Measurements from ENCODE around the gene MAPK10.

DNA sequence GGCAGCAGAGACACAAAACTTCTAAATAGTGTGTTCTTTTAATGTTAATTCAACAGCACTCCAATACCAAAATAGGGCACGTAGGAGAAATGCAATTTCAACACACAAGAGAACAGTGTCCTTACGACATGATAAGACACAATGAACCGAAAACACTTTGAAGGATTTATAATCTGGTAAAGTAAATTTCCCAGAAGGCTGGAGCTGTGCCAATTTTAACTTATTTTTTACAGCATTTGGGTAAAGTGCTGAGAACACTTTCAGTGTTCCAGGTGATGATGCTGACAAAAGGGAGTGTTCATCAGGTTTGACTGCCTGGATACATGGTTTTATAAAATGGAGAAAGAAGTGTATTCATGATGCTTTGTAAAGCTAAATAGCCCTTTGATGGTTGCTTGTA, 76.5 kb downstream of the MAPK10 start:
- no peak for TF ChIP-seq TAF1 (IDR thresholded peaks at IDR 0.05; ENCODE audit: borderline replicate concordance, low read depth, low read length)
- TF ChIP-seq POLR2AphosphoS5 (IDR thresholded peaks at IDR 0.05; ENCODE audit: low read depth, low read length) = no peak
- TF ChIP-seq POLR2A (IDR thresholded peaks at IDR 0.05; ENCODE audit: low read depth, low read length) = no peak

Measured in GM12892 (cell line).